ENCODE measurements around the gene TDP1. TPM values are rescaled to one million over a fixed set of nuclear protein-coding genes. Genes with fewer than 3 reads are reported as not detected.

Gene TDP1
- total and polyA plus RNA-seq, 2 of the 13 experiments (the other 11 are each of a cell fraction or from before 2014, with no cell fraction given) = 16.4 to 31.2 TPM

- TF ChIP-seq ZNF710 (CRISPR knock-in tag; IDR thresholded peaks at IDR 0.05; ENCODE audit: borderline replicate concordance) (no peak), FIP1L1 (IDR thresholded peaks at IDR 0.05; ENCODE audit: borderline replicate concordance, insufficient read depth, low read depth, low read length) (no peak), ZSCAN31 (CRISPR knock-in tag; IDR thresholded peaks at IDR 0.05; ENCODE audit: low read depth) (no peak), ARID3A (IDR thresholded peaks at IDR 0.05; ENCODE audit: low read depth, low read length) (0 out of 2 replicates have a peak, but pooled peaks have one; percentile 15), ZNF777 (CRISPR knock-in tag; IDR thresholded peaks at IDR 0.05) (no peak; the same call in 1 of the 2 replicates), ZNF619 (CRISPR knock-in tag; IDR thresholded peaks at IDR 0.05) (no peak), THAP9 (CRISPR knock-in tag; IDR thresholded peaks at IDR 0.05; ENCODE audit: borderline replicate concordance) (peak; percentile 56; the same call in 1 of the 2 replicates), ZFAT (CRISPR knock-in tag; conservative IDR thresholded peaks at IDR 0.05) (no peak), RBM22 (optimal IDR thresholded peaks at IDR 0.05; ENCODE audit: low read length) (no peak), ATF7-NPFF (CRISPR knock-in tag; IDR thresholded peaks at IDR 0.05; ENCODE audit: low read depth) (peak; percentile 67; the same call in 1 of the 2 replicates), CERS6 (CRISPR knock-in tag; IDR thresholded peaks at IDR 0.05) (no peak), ZNF512 (CRISPR knock-in tag; IDR thresholded peaks at IDR 0.05) (no peak), TGIF2 (CRISPR knock-in tag; IDR thresholded peaks at IDR 0.05) (peak; percentile 82), KDM5A (IDR thresholded peaks at IDR 0.05; ENCODE audit: borderline replicate concordance, low read length) (no peak), ZNF546 (CRISPR knock-in tag; conservative IDR thresholded peaks at IDR 0.05) (0 out of 2 replicates have a peak, but pooled peaks have one; percentile 40), ZNF891 (CRISPR knock-in tag; IDR thresholded peaks at IDR 0.05) (peak; percentile 92), ASH2L (IDR thresholded peaks at IDR 0.05; ENCODE audit: insufficient read length, low read depth, low read length) (peak; percentile 55), NRL (CRISPR knock-in tag; IDR thresholded peaks at IDR 0.05; ENCODE audit: borderline replicate concordance) (peak; percentile 83)
Measured at GRCh38 chr14:89954070-89955021, 1.4 kb upstream of the TDP1 start, which contains the start of gene EFCAB11 (continued).

Measured in HepG2 (cell line).